Lower lobe of right lung (tissue), 2 donors: ENCODE data around the gene PLEKHG7. TPM values are rescaled to one million over a fixed set of nuclear protein-coding genes. Genes with fewer than 3 reads are reported as not detected.

ENCODE experiments used
- ATAC-seq, 2 donors: fragments of 200-7000 bp; cut with Tn5 transposase; one replicate each; pipeline ENCODE4 v1.9.1; 2020 to 2022; ENCODE audit warnings: mild to moderate bottlenecking in 2 of 2, moderate library complexity in 2 of 2
- DNase-seq: peaks from one replicate; pipeline ENCODE4 v3.0.0-alpha.2; 2020
- H3K27ac ChIP-seq: fragments of 200-600 bp; one replicate; pipeline ENCODE4 v1.8.0; 2022
- H3K27me3 ChIP-seq: fragments of 200-600 bp; one replicate; pipeline ENCODE4 v1.8.0; 2022; ENCODE audit warnings: low read depth
- H3K36me3 ChIP-seq: fragments of 200-600 bp; one replicate; pipeline ENCODE4 v1.8.0; 2022; ENCODE audit warnings: mild to moderate bottlenecking
- H3K4me1 ChIP-seq: fragments of 200-600 bp; one replicate; pipeline ENCODE4 v1.8.0; 2022
- H3K4me3 ChIP-seq: fragments of 200-600 bp; one replicate; pipeline ENCODE4 v1.8.0; 2022; ENCODE audit warnings: mild to moderate bottlenecking
- H3K9me3 ChIP-seq: fragments of 200-600 bp; one replicate; pipeline ENCODE4 v1.8.0; 2022
- CTCF ChIP-seq: fragments of 200-600 bp; IDR thresholded peaks from one replicate; pipeline ENCODE4 v1.8.0; 2022; ENCODE audit warnings: antibody characterized with exemption, mild to moderate bottlenecking
- intact Hi-C: fragments of 100-400 bp; cut with DNase I; formaldehyde crosslinking; loops from one replicate; pipeline ENCODE4 v1.11.0; 2022
- total RNA-seq: library from RNA; stranded (reverse); fragmentation: NEBNext Ultra II Directional; extraction: Animal tissue kit (Norgen Biotek cat#: 25700); gene quantifications from one replicate; pipeline ENCODE4 v1.2.1, GENCODE V29; 2021
- donor health status: DM: no; HTN: yes; CAD: no; lungs with severe emphysema.

Gene PLEKHG7
- total RNA-seq, 1 donor from 2014 or later: 1.6 TPM

GRCh38 chr12:92721656-92722055 is 18.9 kb downstream of the PLEKHG7 start:
- Histone ChIP-seq H3K9me3 (no peaks in the 10 kb centered on the region), H3K4me1 (peaks cover 6% of the 10 kb centered on the region), H3K4me3 (no peak overlapping the region), H3K27me3 (no peaks in the 10 kb centered on the region), H3K36me3 (no peaks in the 10 kb centered on the region), H3K27ac (no peak overlapping the region)
- no peak for TF ChIP-seq CTCF
- ATAC-seq: no peak
- DNase-seq: no peak
- intact Hi-C loops: no loop called here

GRCh38 chr12:92722897-92723296 is 20.1 kb downstream of the PLEKHG7 start:
- Histone ChIP-seq H3K27ac (no peak overlapping the region), H3K4me1 (no peaks in the 10 kb centered on the region), H3K36me3 (no peaks in the 10 kb centered on the region), H3K4me3 (no peak overlapping the region), H3K27me3 (no peaks in the 10 kb centered on the region), H3K9me3 (no peaks in the 10 kb centered on the region)
- ATAC-seq (no peak), DNase-seq (no peak)
- no peak for TF ChIP-seq CTCF
- intact Hi-C loops: no loop called here

GRCh38 chr12:92726850-92727249 is 24.1 kb downstream of the PLEKHG7 start:
- Histone ChIP-seq H3K36me3 (no peaks in the 10 kb centered on the region), H3K27ac (no peak overlapping the region), H3K4me3 (no peak overlapping the region), H3K9me3 (no peaks in the 10 kb centered on the region), H3K4me1 (no peaks in the 10 kb centered on the region), H3K27me3 (no peaks in the 10 kb centered on the region)
- TF ChIP-seq CTCF: no peak
- ATAC-seq: no peak
- no peak for DNase-seq
- intact Hi-C loops: no loop called here

GRCh38 chr12:92729773-92730305 is 27.1 kb downstream of the PLEKHG7 start:
- TF ChIP-seq CTCF: no peak
- H3K27me3 ChIP-seq: no peaks in the 10 kb centered on the region
- no peak overlapping the region for H3K27ac ChIP-seq
- DNase-seq: no peak
- intact Hi-C loops: no loop called here
- no peak overlapping the region for H3K4me3 ChIP-seq
- peak in 1 of 2 donors; percentile 27 for ATAC-seq
- no peaks in the 10 kb centered on the region for H3K36me3 ChIP-seq
- peaks cover 4% of the 10 kb centered on the region for H3K4me1 ChIP-seq
- H3K9me3 ChIP-seq: no peaks in the 10 kb centered on the region

GRCh38 chr12:92730758-92731157 is 28.0 kb downstream of the PLEKHG7 start:
- TF ChIP-seq CTCF: no peak
- H3K4me1 ChIP-seq: peaks cover 11% of the 10 kb centered on the region
- DNase-seq (no peak), ATAC-seq (no peak)
- no peaks in the 10 kb centered on the region for H3K36me3 ChIP-seq
- intact Hi-C loops: no loop called here
- H3K27me3 ChIP-seq: no peaks in the 10 kb centered on the region
- H3K9me3 ChIP-seq: no peaks in the 10 kb centered on the region
- H3K27ac ChIP-seq: no peak overlapping the region
- H3K4me3 ChIP-seq: no peak overlapping the region

- H3K27me3 ChIP-seq: no peaks in the 10 kb centered on the region
- no peaks in the 10 kb centered on the region for H3K9me3 ChIP-seq
- H3K4me1 ChIP-seq: peaks cover 17% of the 10 kb centered on the region
- H3K4me3 ChIP-seq: no peak overlapping the region
- no peak for DNase-seq
- H3K27ac ChIP-seq: no peak overlapping the region
- TF ChIP-seq CTCF: no peak
- H3K36me3 ChIP-seq: no peaks in the 10 kb centered on the region
- no peak for ATAC-seq
- intact Hi-C loops: no loop called here
Observed at GRCh38 chr12:92732216-92732615, 29.4 kb downstream of the PLEKHG7 start.
